A172 (cell line): ENCODE results near the gene EHD2. TPM values are rescaled to one million over a fixed set of nuclear protein-coding genes. Genes with fewer than 3 reads are reported as not detected.
"Not testable (repeated sequence)": the region's sequence is repeated elsewhere in the genome, so short reads cannot be mapped to it uniquely, and the experiment has no call there.

ENCODE experiments used
- DNase-seq: peaks from one replicate; pipeline ENCODE4 v3.0.0-alpha.2; 2015; ENCODE audit warnings: low spot score
- total RNA-seq: library from RNA; depleted of rRNA; stranded (reverse); fragments of >200 nt; shearing (Covaris generic); gene quantifications from 2 replicates; pipeline ENCODE4 v1.2.3, GENCODE V29; 2014; rRNA removed

EHD2 gene
- total RNA-seq, 1 experiment from 2014 or later: 24.0 TPM

- no peak for DNase-seq
Observed at GRCh38 chr19:47769534-47769933, 56.3 kb downstream of the EHD2 start.

GRCh38 chr19:47771291-47771690 lies 58.1 kb downstream of the EHD2 start:
- not testable (repeated sequence) for DNase-seq

DNA sequence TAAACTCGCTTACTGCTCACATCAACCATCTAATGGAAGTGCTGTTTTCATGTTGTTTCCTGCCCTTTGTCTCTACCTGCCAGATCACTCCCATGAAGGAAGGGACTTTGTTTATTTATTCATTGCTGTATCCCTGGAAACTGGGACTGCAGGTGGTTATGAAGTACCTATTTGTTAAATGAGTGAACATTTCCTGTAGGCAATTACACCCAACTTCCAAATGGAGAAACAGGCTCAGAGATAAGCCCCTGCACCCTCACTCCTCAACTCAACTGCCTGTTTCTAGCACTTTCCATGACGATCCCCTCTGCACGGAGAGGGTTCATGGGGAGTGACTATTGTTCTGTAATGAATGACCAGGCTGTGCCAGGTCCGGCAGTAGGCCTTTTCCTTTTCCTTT lies 63.3 kb downstream of the EHD2 start:
- peak; percentile 17 for DNase-seq

DNA sequence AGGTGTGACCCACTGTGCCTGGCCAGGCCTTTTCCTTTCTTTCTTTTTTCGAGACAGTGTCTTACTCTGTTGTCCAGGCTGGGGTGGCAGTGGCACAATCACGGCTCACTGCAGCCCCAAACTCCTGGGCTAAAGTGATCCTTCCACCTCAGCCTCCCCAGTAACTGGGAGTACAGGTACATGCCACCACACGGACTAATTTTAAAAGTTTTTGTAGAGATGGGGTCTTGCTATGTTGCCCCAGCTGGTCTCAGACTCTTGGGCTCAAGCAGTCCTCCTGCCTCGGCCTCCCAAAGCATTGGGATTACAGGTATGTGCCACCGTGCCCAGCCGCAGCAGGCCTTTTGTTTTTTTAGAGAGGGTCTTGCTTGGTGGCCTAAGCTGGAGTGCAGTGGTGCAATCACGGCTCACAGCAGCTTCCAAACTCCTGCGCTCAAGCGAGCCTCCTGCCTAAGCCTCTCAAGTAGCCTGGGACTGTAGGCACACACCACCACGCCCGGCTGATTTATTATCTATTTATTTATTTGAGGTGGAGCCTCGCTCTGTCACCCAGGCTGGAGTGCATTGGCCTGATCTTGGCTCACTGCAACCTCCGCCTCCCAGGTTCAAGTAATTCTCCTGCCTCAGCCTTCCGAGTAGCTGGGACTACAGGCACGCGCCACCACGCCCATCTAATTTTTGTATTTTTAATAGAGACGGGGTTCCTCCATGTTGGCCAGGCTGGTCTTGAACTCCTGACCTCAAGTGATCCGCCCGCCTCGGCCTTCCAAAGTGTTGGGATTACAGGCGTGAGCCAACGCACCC lies 64.2 kb downstream of the EHD2 start:
- DNase-seq: not testable (repeated sequence)

- peak; percentile 40 for DNase-seq
Observed at GRCh38 chr19:47778049-47778953, 65.1 kb downstream of the EHD2 start, which contains the start of gene SELENOW. Gene SELENOW (plus strand): TSS chr19:47778703. CDS start chr19:47778786, 83 bp downstream.

- DNase-seq: no peak
Observed at GRCh38 chr19:47778954-47779351, 65.7 kb downstream of the EHD2 start.

- no peak for DNase-seq
Observed at GRCh38 chr19:47779524-47780214, 66.4 kb downstream of the EHD2 start.

DNA sequence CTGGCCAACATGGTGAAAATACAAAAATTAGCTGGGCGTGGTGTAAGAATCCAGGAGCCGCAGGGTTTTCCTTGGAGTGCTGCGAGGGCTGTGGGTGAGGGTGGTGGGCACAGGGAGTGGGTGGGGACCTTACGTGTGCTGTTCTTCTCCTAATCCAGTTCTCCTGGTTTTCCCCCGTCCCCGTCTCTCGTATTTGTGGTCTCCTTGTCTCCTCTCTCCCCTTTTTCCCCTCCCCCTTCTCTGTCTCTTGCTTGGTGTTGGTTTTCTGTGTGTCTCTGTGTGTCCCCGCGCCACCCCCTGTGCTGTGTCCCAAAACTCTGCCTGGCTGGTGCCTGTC lies 67.0 kb downstream of the EHD2 start:
- DNase-seq: no peak

DNA sequence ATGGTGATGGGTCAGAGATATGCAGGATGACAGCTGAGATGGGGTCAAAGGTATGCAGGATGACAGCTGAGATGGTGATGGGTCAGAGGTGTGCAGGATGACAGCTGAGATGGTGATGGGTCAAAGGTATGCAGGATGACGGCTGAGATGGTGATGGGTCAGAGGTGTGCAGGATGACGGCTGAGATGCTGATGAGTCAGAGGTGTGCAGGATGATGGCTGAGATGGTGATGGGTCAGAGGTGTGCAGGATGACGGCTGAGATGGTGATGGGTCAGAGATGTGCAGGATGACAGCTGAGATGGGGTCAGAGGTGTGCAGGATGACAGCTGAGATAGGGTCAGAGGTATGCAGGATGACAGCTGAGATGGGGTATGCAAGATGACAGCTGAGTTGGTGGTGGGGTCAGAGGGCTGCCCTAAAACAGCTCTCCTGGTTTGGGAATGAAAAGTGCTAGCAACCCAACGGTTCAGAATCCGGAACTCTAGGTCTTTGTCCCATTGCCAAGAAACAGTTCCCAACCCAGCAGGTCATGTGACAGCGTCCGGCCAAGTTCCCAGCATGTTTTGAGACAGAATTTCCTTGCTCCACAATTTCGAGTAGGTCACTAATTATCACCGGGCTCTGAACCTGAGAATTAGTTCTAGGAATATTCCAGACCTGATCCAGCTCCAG lies 68.5 kb downstream of the EHD2 start:
- DNase-seq: no peak

GRCh38 chr19:47786566-47786965 lies 73.3 kb downstream of the EHD2 start:
- DNase-seq: no peak

DNA sequence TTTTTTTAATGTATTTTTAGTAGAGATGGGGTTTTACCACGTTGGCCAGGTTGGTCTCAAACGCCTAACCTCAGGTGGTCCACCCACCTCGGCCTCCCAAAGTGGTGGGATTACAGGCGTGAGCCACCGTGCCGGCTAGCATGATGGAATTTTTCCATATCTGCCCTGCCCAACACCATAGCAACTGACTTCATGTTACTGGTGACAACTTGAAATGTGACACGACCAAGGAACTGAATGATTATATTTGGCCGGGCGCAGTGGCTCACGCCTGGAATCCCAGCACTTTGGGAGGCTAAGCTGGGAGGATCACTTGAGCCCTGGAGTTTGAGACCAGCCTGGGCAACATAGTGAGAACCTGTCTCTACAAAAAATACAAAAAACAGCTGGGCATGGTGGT lies 74.1 kb downstream of the EHD2 start:
- not testable (repeated sequence) for DNase-seq

GRCh38 chr19:47789811-47790210 lies 76.6 kb downstream of the EHD2 start:
- not testable (repeated sequence) for DNase-seq

DNA sequence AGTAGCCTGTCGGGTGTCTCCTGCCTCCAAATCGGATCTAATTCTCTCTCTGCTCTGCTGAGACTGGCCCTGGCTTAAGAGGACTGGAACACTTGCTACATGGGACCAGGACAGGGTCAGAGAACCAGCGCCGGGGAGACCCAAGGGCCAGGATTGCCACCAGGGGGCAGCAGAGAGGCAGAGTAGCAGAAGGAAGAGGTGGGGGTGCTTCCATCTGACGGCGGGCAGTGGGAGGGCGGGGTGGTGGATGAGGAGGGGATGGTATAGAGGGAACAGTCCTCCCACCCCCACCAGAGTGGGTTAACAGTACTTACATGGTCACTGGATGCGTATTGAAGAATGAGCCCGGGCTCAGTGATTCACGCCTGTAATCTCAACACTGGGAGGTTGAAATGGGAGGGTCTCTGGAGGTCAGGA lies 77.2 kb downstream of the EHD2 start:
- peak; percentile 44 for DNase-seq

GRCh38 chr19:47792616-47793015 lies 79.4 kb downstream of the EHD2 start:
- no peak for DNase-seq

Other genes with a start within 250 kb of the EHD2 start
- not detected in 2 replicates for gene SLC8A2, start 241.5 kb upstream of the EHD2 start, total RNA-seq
- 3.0 and 4.2 TPM in 2 replicates for gene KPTN, start 229.2 kb upstream of the EHD2 start, total RNA-seq
- gene NAPA, start 198.4 kb upstream of the EHD2 start, total RNA-seq: 70.1 and 91.7 TPM in 2 replicates
- not detected in 2 replicates for gene ZNF541, start 140.3 kb upstream of the EHD2 start, total RNA-seq
- 0.79 TPM in 1 of 2 replicates, not detected in the other for gene BICRA, start 104.3 kb upstream of the EHD2 start, total RNA-seq
- gene NOP53, start 32.1 kb downstream of the EHD2 start, total RNA-seq: 20.2 and 41.3 TPM in 2 replicates
- gene SELENOW, start 65.3 kb downstream of the EHD2 start, total RNA-seq: 152 and 179 TPM in 2 replicates
- not detected in 2 replicates for gene TPRX1, start 91.1 kb downstream of the EHD2 start, total RNA-seq
- not detected in 2 replicates for gene CRX, start 108.5 kb downstream of the EHD2 start, total RNA-seq
- not detected in 2 replicates for gene TPRX2, start 145.8 kb downstream of the EHD2 start, total RNA-seq
- gene SULT2A1, start 172.9 kb downstream of the EHD2 start, total RNA-seq: not detected in 2 replicates